Motor neuron (in vitro differentiated cells): Measurements from ENCODE around the gene TRIM41. TPM values are rescaled to one million over a fixed set of nuclear protein-coding genes. Genes with fewer than 3 reads are reported as not detected.
A peak's percentile ranks its signal among the peaks of the same experiment; 100 is the strongest.

Experiments
- ATAC-seq, 8 experiments: fragments of 200-7000 bp; cut with Tn5 transposase; replicated peaks in 6 of 8; 2 replicates each; pipeline ENCODE4 v1.8.0; 2021; ENCODE audit warnings: mild to moderate bottlenecking in 8 of 8, moderate library complexity in 8 of 8
- H3K27ac ChIP-seq, 2 donors: fragments of 250-450 bp; sonication (Bioruptor Pico); 2 replicates each; pipeline ENCODE4 v1.9.0; 2021; ENCODE audit warnings: antibody characterized with exemption in 2 of 2, mild to moderate bottlenecking in 2 of 2, moderate library complexity in 1 of 2
- H3K4me1 ChIP-seq, 2 donors: fragments of 250-450 bp; sonication (Bioruptor Pico); replicated peaks in 1 of 2; 2 replicates each; pipeline ENCODE4 v1.6.1; 2021; ENCODE audit warnings: antibody characterized with exemption in 2 of 2, mild to moderate bottlenecking in 2 of 2, moderate library complexity in 1 of 2
- H3K4me3 ChIP-seq, 5 donors: fragments of 250-450 bp; sonication (Bioruptor Pico); 2 replicates each; pipeline ENCODE4 v1.9.0; 2021; ENCODE audit warnings: antibody characterized with exemption in 5 of 5, mild to moderate bottlenecking in 5 of 5, moderate library complexity in 4 of 5
- WGBS, 10 experiments: fragments of 450-650 bp; shearing (Covaris generic); methylation state at CpG; one replicate each; pipeline ENCODE4 v1.0.0; 2022; 5-methylcytosine and 5-hydroxymethylcytosine counted together
- in situ Hi-C, 9 experiments: fragments of 400-800 bp; cut with MboI; loops; one replicate each; pipeline ENCODE4 v1.15.0; 2021; ENCODE audit warnings: low sequenced_read_pairs in 9 of 9, low pct_unique_long_range_greater_than_20kb in 2 of 9; ENCODE audit not compliant: unreplicated experiment in 9 of 9
- total RNA-seq, 8 experiments: library from RNA; unstranded; fragments of 300-600 nt; gene quantifications; 2 replicates each; pipeline versions ENCODE4 v1.2.3 to v1.2.4, GENCODE V29; 2022

Gene TRIM41
- total RNA-seq, 8 experiments from 2014 or later: 14.3 to 31.4 (median 24.2) TPM

GRCh38 chr5:181219262-181220177 lies 3.6 kb upstream of the TRIM41 start:
- 35 to 100% (median 92%) methylated on average over 1 to 36 of the region's 49 CpGs for WGBS, 10 experiments
- no peak overlapping the region for H3K27ac ChIP-seq
- in situ Hi-C loops: no loop called here
- no peak overlapping the region for H3K4me3 ChIP-seq
- ATAC-seq: no peak
- peaks cover 4 to 7% of the 10 kb centered on the region in 2 donors for H3K4me1 ChIP-seq

- Histone ChIP-seq H3K4me1 (peaks cover 10 to 12% of the 10 kb centered on the region in 2 donors), H3K4me3 (no peak overlapping the region), H3K27ac (no peak overlapping the region)
- in situ Hi-C loops: no loop called here
- WGBS, 10 experiments: 90 to 100% (median 93%) methylated on average over 2 to 10 of the region's 10 CpGs; no CpG with 5 or more reads in 3 of the 10 experiments
- no peak for ATAC-seq
These were observed 2.9 kb upstream of the TRIM41 start for GRCh38 chr5:181220178-181220515.

GRCh38 chr5:181221105-181221791 lies 1.8 kb upstream of the TRIM41 start:
- peaks cover 10% of the 10 kb centered on the region in 2 donors for H3K4me1 ChIP-seq
- H3K27ac ChIP-seq: peak overlapping the region in 1 of 2 donors; percentile 95
- in situ Hi-C loops: no loop called here
- H3K4me3 ChIP-seq: peak overlapping the region; percentile 60 to 97 (median 92)
- ATAC-seq: no peak
- WGBS, 10 experiments: 44 to 100% (median 80%) methylated on average over 1 to 14 of the region's 27 CpGs

- Histone ChIP-seq H3K4me3 (peak overlapping the region; percentile 60 to 97 (median 92)), H3K27ac (peak overlapping the region; percentile 95 to 98), H3K4me1 (peaks cover 6 to 10% of the 10 kb centered on the region in 2 donors)
- in situ Hi-C loops: no loop called here
- 0 to 26% (median 4%) methylated on average over 3 to 18 of the region's 50 CpGs; no CpG with 5 or more reads in 1 of the 10 experiments for WGBS, 10 experiments
- ATAC-seq: peak; percentile 34 to 52 (median 42)
These were observed 1.1 kb upstream of the TRIM41 start for GRCh38 chr5:181221792-181222629.

GRCh38 chr5:181222630-181223057 lies 437 bp upstream of the TRIM41 start:
- Histone ChIP-seq H3K27ac (peak overlapping the region; percentile 95 to 98), H3K4me3 (peak overlapping the region; percentile 60 to 97 (median 92)), H3K4me1 (peaks cover 6 to 10% of the 10 kb centered on the region in 2 donors)
- in situ Hi-C loops: no loop called here
- ATAC-seq: peak; percentile 6 to 15 (median 9)
- 0 to 8% (median 1%) methylated on average over 1 to 12 of the region's 18 CpGs; no CpG with 5 or more reads in 4 of the 10 experiments for WGBS, 10 experiments

GRCh38 chr5:181223729-181224389 lies 778 bp downstream of the TRIM41 start:
- WGBS, 10 experiments: 20% methylated on average over 1 of the region's 31 CpGs; no CpG with 5 or more reads in 9 of the 10 experiments
- ATAC-seq: peak; percentile 1 to 50 (median 36)

GRCh38 chr5:181224390-181225229 lies 1.5 kb downstream of the TRIM41 start:
- WGBS, 10 experiments: 60 to 100% (median 91%) methylated on average over 2 to 15 of the region's 22 CpGs
- Histone ChIP-seq H3K27ac (peak overlapping the region; percentile 95 to 98), H3K4me3 (peak overlapping the region; percentile 60 to 97 (median 92)), H3K4me1 (peaks cover 6 to 10% of the 10 kb centered on the region in 2 donors)
- in situ Hi-C loops: no loop called here
- no peak for ATAC-seq

More at GRCh38 chr5:181223729-181224389, 778 bp downstream of the TRIM41 start:
- Histone ChIP-seq H3K4me1 (peaks cover 6 to 10% of the 10 kb centered on the region in 2 donors), H3K27ac (peak overlapping the region; percentile 95 to 98), H3K4me3 (peak overlapping the region; percentile 60 to 97 (median 92))
- in situ Hi-C loops: no loop called here

- in situ Hi-C loops: no loop called here
- Histone ChIP-seq H3K27ac (no peak overlapping the region), H3K4me1 (peaks cover under 1 to 1% of the 10 kb centered on the region in 2 donors), H3K4me3 (no peak overlapping the region)
- WGBS, 10 experiments: 95 to 100% (median 100%) methylated on average over 1 to 5 of the region's 13 CpGs; no CpG with 5 or more reads in 6 of the 10 experiments
- ATAC-seq: no peak
These were observed 6.9 kb downstream of the TRIM41 start for GRCh38 chr5:181229996-181230395.

GRCh38 chr5:181230551-181230950 lies 7.5 kb downstream of the TRIM41 start:
- no peak for ATAC-seq
- in situ Hi-C loops: no loop called here
- 60 to 100% (median 93%) methylated on average over 1 to 4 of the region's 6 CpGs; no CpG with 5 or more reads in 3 of the 10 experiments for WGBS, 10 experiments
- no peak overlapping the region for H3K4me3 ChIP-seq
- no peaks in the 10 kb centered on the region for H3K4me1 ChIP-seq
- no peak overlapping the region for H3K27ac ChIP-seq

GRCh38 chr5:181231432-181231831 lies 8.4 kb downstream of the TRIM41 start:
- no peak overlapping the region for H3K27ac ChIP-seq
- 71 to 100% (median 86%) methylated on average over 1 to 5 of the region's 7 CpGs; no CpG with 5 or more reads in 3 of the 10 experiments for WGBS, 10 experiments
- no peak overlapping the region for H3K4me3 ChIP-seq
- H3K4me1 ChIP-seq: no peaks in the 10 kb centered on the region
- no peak for ATAC-seq
- in situ Hi-C loops: no loop called here

- 60 to 95% (median 83%) methylated on average over 1 to 15 of the region's 18 CpGs; no CpG with 5 or more reads in 7 of the 10 experiments for WGBS, 10 experiments
- Histone ChIP-seq H3K27ac (no peak overlapping the region), H3K4me3 (no peak overlapping the region), H3K4me1 (no peaks in the 10 kb centered on the region)
- ATAC-seq: peak in 1 of 8 experiments; percentile 4
- in situ Hi-C loops: no loop called here
These were observed 9.5 kb downstream of the TRIM41 start for GRCh38 chr5:181232593-181232992.
